ENCODE results near the gene NTF3. TPM values are rescaled to one million over a fixed set of nuclear protein-coding genes. Genes with fewer than 3 reads are reported as not detected.

The NTF3 gene
- total RNA-seq, 6 experiments from 2014 or later, result 1.1 to 4.0 (median 2.6) TPM

DNA sequence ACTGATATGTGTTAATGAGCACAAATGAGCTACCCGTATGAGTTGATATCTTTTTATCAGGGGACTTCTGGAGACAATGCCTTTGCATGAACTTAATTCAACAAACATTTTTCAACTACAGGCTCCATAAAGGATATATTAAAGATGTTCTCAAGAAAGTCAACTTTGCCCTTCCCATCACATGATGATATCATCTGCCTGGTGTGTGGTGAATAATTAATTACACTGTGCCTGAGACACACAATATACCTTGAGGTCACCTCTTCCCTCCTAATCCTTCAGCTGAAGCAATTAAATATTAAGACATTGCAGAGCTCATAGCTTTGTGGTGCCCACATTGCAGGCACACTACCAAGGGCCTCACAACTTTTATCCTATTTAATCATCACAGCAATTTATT lies 22.3 kb upstream of the NTF3 start:
- Histone ChIP-seq H3K9me3 (no peaks in the 10 kb centered on the region), H3K4me1 (no peaks in the 10 kb centered on the region), H3K4me3 (no peak overlapping the region), H3K27ac (no peak overlapping the region), H3K36me3 (no peaks in the 10 kb centered on the region), H3K27me3 (no peaks in the 10 kb centered on the region)
- TF ChIP-seq, protein P1, sequence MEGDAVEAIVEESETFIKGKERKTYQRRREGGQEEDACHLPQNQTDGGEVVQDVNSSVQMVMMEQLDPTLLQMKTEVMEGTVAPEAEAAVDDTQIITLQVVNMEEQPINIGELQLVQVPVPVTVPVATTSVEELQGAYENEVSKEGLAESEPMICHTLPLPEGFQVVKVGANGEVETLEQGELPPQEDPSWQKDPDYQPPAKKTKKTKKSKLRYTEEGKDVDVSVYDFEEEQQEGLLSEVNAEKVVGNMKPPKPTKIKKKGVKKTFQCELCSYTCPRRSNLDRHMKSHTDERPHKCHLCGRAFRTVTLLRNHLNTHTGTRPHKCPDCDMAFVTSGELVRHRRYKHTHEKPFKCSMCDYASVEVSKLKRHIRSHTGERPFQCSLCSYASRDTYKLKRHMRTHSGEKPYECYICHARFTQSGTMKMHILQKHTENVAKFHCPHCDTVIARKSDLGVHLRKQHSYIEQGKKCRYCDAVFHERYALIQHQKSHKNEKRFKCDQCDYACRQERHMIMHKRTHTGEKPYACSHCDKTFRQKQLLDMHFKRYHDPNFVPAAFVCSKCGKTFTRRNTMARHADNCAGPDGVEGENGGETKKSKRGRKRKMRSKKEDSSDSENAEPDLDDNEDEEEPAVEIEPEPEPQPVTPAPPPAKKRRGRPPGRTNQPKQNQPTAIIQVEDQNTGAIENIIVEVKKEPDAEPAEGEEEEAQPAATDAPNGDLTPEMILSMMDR (IDR thresholded peaks at IDR 0.05), result no peak
- no peak for TF ChIP-seq POLR2A (IDR thresholded peaks at IDR 0.05)
- 25% methylated on average over 1 of the region's 1 CpG for WGBS (ENCODE audit: insufficient coverage, low coverage, low lambda C conversion rate, missing lambda C conversion rate)
- DNase-seq (no peak), ATAC-seq (no peak)
- intact Hi-C loops (cut with DNase I), result no loop called here

DNA sequence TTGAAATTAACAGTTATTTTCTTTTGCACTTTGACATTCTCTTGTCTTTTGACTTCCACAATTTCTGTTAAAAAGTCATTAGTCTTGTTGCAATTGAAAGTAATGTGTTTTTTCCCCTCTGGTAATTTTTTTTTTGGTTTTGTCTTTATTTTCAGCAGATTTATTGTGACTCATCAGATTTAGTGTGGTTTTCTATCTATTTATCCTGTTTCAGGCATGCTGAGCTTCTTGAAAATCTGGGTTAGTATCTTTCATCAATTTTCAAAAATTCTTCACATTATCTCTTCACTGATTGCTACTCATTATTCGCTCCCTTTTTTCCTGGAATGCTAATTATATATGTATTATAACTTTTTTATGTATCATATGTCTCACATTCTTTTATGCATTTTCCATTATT lies 15.3 kb upstream of the NTF3 start:
- Histone ChIP-seq H3K4me1 (no peaks in the 10 kb centered on the region), H3K36me3 (no peaks in the 10 kb centered on the region), H3K4me3 (no peak overlapping the region), H3K27me3 (no peaks in the 10 kb centered on the region), H3K9me3 (no peaks in the 10 kb centered on the region), H3K27ac (no peak overlapping the region)
- intact Hi-C loops (cut with DNase I), result no loop called here
- DNase-seq (no peak), ATAC-seq (no peak)
- WGBS (ENCODE audit: insufficient coverage, low coverage, low lambda C conversion rate, missing lambda C conversion rate), result 100% methylated on average over 1 of the region's 1 CpG
- TF ChIP-seq POLR2A (IDR thresholded peaks at IDR 0.05), result no peak

DNA sequence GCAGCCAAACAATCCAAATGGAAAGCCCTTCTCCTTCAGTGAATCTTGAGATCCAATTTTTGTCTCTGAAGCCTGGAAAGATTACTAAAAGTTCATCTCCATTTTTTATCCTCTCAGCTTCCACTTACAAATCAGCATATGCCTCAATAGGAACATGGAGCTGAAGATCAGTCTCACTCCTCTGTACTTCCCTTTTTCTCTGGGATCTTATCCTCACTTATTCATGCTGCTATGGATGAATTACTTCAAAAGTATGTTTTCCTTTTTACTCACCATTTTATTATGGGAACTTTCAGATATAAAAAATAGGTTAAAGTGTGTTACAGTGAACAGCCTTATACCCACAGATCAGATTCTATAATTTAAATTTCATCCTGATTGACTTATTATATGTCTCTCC lies 14.4 kb upstream of the NTF3 start:
- intact Hi-C loops (cut with DNase I), result no loop called here
- Histone ChIP-seq H3K4me3 (no peak overlapping the region), H3K4me1 (no peaks in the 10 kb centered on the region), H3K27ac (no peak overlapping the region), H3K36me3 (no peaks in the 10 kb centered on the region), H3K27me3 (no peaks in the 10 kb centered on the region), H3K9me3 (no peaks in the 10 kb centered on the region)
- DNase-seq (no peak), ATAC-seq (no peak)
- no peak for TF ChIP-seq POLR2A (IDR thresholded peaks at IDR 0.05)
- TF ChIP-seq, protein P1 (IDR thresholded peaks at IDR 0.05), result no peak

DNA sequence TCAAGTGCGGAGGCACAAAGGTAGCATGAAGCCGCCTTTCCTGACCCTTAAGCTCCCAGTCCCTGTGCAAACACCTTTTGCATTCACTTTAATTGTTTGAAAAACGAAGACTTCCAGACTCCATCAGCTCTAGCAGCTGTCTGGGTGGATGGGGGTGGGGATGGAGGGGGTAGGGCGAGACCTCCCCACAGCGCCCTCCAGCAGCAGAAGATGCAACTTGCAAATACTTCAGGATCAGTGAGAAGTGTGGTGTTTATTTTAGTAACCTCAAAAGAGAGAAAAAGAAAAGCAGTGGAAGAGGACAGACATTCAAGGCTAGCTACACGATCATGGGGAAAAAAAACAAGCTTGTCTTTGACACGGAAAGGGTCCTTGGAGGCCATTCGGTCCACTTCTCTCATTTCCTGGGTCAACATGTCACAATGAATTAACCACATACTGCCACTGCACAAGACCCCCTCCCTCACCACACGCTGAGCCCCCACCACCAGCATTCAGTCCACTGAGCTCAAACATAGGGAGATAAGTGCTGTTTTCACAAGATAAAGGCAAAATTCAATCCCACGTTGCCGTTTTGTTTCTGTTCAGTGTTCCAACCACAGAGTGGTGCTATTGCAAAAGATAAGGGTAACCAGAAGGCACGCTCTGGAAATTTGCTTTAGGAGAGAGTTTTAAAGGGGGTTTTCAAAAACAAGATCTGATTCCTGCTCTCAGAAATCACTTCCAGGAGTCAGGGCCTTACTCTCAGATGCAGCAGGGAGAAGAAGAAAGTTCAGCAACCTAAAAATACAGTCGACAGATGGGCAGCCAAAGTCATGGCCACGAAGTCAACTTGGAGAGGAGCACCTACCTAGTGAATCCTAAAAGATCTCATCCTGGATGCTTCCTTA lies 3.3 kb upstream of the NTF3 start:
- 13% methylated on average over 14 of the region's 14 CpGs for WGBS (ENCODE audit: insufficient coverage, low coverage, low lambda C conversion rate, missing lambda C conversion rate)
- Histone ChIP-seq H3K9me3 (no peaks in the 10 kb centered on the region), H3K27ac (no peak overlapping the region), H3K4me3 (no peak overlapping the region), H3K36me3 (no peaks in the 10 kb centered on the region), H3K27me3 (peaks cover 0 to 3% of the 10 kb centered on the region in 2 donors), H3K4me1 (peaks cover 0 to 7% (median 0%) of the 10 kb centered on the region in 4 donors)
- no peak for TF ChIP-seq POLR2A (IDR thresholded peaks at IDR 0.05)
- TF ChIP-seq, protein P1 (IDR thresholded peaks at IDR 0.05), result peak; percentile 44 to 62 (median 48)
- ATAC-seq (peak; percentile 17 to 34 (median 28)), DNase-seq (no peak)
- intact Hi-C loops (cut with DNase I), result no loop called here

DNA sequence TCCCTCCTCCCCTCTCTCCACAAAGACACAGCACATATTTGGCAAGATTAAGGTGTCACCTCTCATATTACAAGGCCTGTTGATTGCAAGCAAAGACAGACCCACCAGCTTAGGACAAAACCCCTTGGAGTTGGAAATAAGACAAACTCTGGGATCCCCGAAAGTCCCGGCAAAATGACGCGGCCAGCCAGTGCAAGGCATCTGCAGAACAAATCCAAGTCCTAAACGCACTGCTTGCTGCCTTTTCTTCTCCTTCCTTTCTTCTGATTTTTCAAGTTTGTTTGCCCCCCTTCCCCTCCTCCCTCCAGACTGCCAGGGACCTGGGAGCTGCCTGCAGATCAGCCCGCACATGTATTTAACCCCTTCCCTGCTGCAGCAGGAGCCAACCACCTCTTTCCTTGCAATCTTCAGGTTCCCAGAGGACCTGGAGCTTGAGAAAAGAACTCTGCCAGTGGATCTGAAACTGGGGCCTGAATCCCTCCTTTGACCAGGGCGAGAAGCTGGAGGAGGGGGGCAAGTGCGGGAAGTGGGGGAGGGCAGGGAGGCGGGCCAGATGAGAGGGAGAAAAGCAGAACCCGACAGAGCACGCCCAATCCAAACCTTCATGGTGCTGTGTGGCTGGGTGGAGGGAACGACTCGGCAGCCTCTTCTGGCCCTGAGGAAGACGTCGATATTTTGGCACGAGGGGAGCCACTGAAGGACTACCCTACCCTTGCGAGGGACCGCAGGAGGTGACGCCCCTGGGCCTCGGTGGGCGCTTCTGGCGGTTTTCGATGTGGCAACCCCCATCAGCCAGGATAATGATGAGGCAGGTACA lies 2.0 kb upstream of the NTF3 start:
- H3K4me1 ChIP-seq, result peaks cover 0 to 7% (median 1%) of the 10 kb centered on the region in 4 donors
- no peak overlapping the region for H3K4me3 ChIP-seq
- H3K27me3 ChIP-seq, result peaks cover 0 to 3% of the 10 kb centered on the region in 2 donors
- intact Hi-C loops (cut with DNase I), result no loop called here
- WGBS (ENCODE audit: insufficient coverage, low coverage, low lambda C conversion rate, missing lambda C conversion rate), result 10% methylated on average over 11 of the region's 23 CpGs
- TF ChIP-seq, protein P1 (IDR thresholded peaks at IDR 0.05), result no peak
- no peak for TF ChIP-seq POLR2A (IDR thresholded peaks at IDR 0.05)
- DNase-seq (no peak), ATAC-seq (no peak)
- no peaks in the 10 kb centered on the region for H3K36me3 ChIP-seq
- H3K9me3 ChIP-seq, result no peaks in the 10 kb centered on the region
- no peak overlapping the region for H3K27ac ChIP-seq

Data from right lobe of liver (tissue), 6 donors.